NCI-H345 treated with DMSO at 0.1 percent for 48 hours (cell line): ENCODE results near the gene PSMB10.
"Not testable (repeated sequence)": the region's sequence is repeated elsewhere in the genome, so short reads cannot be mapped to it uniquely, and the experiment has no call there.

ENCODE experiments used
- DNase-seq: peaks from one replicate; lab custom pipeline; 2025; ENCODE audit not compliant: unreplicated experiment; lab: John Stamatoyannopoulos, UW

Gene PSMB10

GRCh38 chr16:67936124-67936879, at the start of gene PSMB10:
Gene PSMB10 (minus strand): TSS chr16:67936850. CDS start chr16:67936749, 101 bp downstream.
- DNase-seq = no peak

GRCh38 chr16:67982011-67982696, 45.5 kb upstream of the PSMB10 start:
- no peak for DNase-seq

- no peak for DNase-seq
Observed at GRCh38 chr16:67979955-67980678, 43.5 kb upstream of the PSMB10 start, which contains the start of gene DPEP3. Gene DPEP3 (minus strand): TSS chr16:67980499. CDS start chr16:67980380, 119 bp downstream.

GRCh38 chr16:67977469-67978227, 41.0 kb upstream of the PSMB10 start:
- DNase-seq = no peak

- DNase-seq = no peak
Observed at GRCh38 chr16:67977005-67977404, 40.4 kb upstream of the PSMB10 start.

GRCh38 chr16:67976205-67976604, 39.6 kb upstream of the PSMB10 start:
- no peak for DNase-seq

GRCh38 chr16:67975321-67976105, 38.9 kb upstream of the PSMB10 start:
- no peak for DNase-seq

GRCh38 chr16:67972285-67972684, 35.6 kb upstream of the PSMB10 start:
- DNase-seq = not testable (repeated sequence)

GRCh38 chr16:67971111-67971510, 34.5 kb upstream of the PSMB10 start:
- no peak for DNase-seq

- DNase-seq = no peak
Observed at GRCh38 chr16:67969254-67970039, 32.8 kb upstream of the PSMB10 start.

GRCh38 chr16:67968400-67969253, 32.0 kb upstream of the PSMB10 start, which contains the start of gene SLC12A4:
Gene SLC12A4 (minus strand): TSS chr16:67968637. CDS start chr16:67968553, 84 bp downstream.
- DNase-seq = no peak

GRCh38 chr16:67967958-67968399, 31.3 kb upstream of the PSMB10 start:
- no peak for DNase-seq

- no peak for DNase-seq
Observed at GRCh38 chr16:67967183-67967957, 30.7 kb upstream of the PSMB10 start.

- DNase-seq = no peak
Observed at GRCh38 chr16:67966549-67967182, 30.0 kb upstream of the PSMB10 start.

- DNase-seq = no peak
Observed at GRCh38 chr16:67965668-67966548, 29.3 kb upstream of the PSMB10 start.
